NCI-H526 (cell line): ENCODE results near the gene MBNL1.
"Not testable (repeated sequence)": the region's sequence is repeated elsewhere in the genome, so short reads cannot be mapped to it uniquely, and the experiment has no call there.

Source experiments
- DNase-seq, 2 experiments: peaks; one replicate each; lab custom pipeline; 2025; lab: John Stamatoyannopoulos, UW

The MBNL1 gene

GRCh38 chr3:152377184-152377570, 108.4 kb downstream of the MBNL1 start:
- DNase-seq = no peak

- DNase-seq = no peak
Observed at GRCh38 chr3:152379415-152380042, 110.8 kb downstream of the MBNL1 start.

DNA sequence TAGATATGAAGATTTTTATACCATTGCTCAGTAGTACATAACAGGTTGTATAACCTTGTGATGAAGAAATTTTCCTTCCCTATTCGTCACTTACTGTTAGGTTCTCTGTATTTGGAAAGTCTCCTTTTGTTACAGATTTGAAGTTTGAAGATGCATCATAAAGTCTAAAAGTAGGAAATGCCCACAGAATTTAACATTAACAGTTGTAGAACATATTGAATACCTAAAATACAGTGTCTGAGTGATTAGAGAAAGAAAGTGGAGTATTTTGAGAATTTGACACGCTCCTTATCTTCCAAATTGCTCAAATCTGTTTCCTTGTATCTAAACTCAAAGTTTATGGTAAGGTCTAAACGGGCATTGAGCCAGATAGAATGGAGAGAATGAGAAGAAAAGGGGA, 111.3 kb downstream of the MBNL1 start:
- no peak for DNase-seq

- no peak for DNase-seq
Observed at GRCh38 chr3:152381881-152382295, 113.2 kb downstream of the MBNL1 start.

- DNase-seq = no peak
Observed at GRCh38 chr3:152382312-152383135, 113.8 kb downstream of the MBNL1 start.

GRCh38 chr3:152383136-152383606, 114.4 kb downstream of the MBNL1 start:
- no peak for DNase-seq

- no peak for DNase-seq
Observed at GRCh38 chr3:152384412-152384811, 115.7 kb downstream of the MBNL1 start.

DNA sequence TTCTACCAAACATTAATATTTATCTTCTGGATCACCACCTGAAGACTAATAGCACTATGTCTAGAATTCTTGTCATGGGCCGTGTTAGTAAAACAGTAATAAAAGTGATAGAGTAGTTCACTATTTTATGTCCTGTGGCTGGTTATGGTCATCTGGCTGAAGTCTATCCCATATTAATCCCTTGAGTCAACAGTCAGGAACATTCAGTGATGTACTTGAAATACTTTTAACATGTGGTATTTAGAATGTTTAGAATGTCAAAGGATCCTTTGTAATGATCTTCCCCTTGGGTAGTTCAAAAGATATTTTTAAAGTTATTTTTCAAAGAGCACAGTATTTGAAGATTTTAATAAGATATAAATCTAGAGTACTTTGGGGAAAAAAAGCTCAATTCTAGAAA, 117.0 kb downstream of the MBNL1 start:
- no peak for DNase-seq

DNA sequence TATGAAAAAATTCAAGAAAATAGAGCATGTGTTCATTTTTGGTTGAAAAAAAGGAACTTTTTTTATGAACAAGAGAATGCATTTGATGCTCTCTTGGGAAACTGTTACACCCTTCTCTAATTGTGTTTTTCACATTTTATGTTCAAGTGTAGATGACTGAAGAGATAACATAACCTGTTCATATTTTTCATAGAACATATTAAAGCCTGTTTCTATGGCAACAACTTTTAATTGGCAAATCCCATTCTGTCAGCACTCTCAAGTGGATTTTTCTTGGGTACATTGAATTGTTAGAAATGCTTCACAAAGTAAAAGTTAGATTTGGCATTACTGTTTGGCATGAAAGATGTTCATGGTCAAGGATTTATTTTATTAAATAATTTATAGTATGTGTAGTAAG, 117.5 kb downstream of the MBNL1 start:
- no peak for DNase-seq

GRCh38 chr3:152388631-152389030, 119.9 kb downstream of the MBNL1 start:
- no peak for DNase-seq

DNA sequence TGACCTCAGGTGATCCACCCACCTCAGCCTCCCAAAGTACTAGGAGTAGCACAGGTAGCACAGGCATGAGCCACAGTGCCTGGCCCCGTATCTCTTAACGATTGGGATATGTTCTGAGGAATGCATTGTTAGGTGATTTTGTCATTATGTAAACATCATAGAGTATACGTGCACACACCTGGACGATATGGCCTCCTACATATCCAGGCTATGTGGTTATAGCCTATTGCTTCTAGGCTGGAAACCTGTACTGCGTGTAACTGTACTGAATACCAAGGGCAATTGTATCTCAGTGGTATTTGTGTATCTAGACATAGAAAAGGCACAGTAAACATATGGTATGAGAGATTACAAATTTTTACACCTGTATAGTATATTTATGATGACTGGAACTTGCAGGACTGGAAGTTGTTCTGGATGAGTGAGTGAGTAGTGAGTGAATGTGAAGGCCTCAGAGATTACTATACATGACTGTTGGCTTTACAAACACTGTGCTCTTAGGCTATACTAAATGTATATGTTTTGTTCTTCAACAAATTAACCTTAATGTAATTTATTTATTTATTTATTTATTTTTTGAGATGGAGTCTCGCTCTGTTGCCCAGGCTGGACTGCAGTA, 120.7 kb downstream of the MBNL1 start:
- DNase-seq = no peak

- DNase-seq = no peak
Observed at GRCh38 chr3:152390647-152391046, 121.9 kb downstream of the MBNL1 start.

- DNase-seq = no peak
Observed at GRCh38 chr3:152391671-152392070, 122.9 kb downstream of the MBNL1 start.

GRCh38 chr3:152392272-152392880, 123.6 kb downstream of the MBNL1 start:
- DNase-seq = no peak

- DNase-seq = peak in 1 of 2 experiments; percentile 27
Observed at GRCh38 chr3:152394246-152394645, 125.5 kb downstream of the MBNL1 start.

- DNase-seq = no peak
Observed at GRCh38 chr3:152395764-152396163, 127.0 kb downstream of the MBNL1 start.

DNA sequence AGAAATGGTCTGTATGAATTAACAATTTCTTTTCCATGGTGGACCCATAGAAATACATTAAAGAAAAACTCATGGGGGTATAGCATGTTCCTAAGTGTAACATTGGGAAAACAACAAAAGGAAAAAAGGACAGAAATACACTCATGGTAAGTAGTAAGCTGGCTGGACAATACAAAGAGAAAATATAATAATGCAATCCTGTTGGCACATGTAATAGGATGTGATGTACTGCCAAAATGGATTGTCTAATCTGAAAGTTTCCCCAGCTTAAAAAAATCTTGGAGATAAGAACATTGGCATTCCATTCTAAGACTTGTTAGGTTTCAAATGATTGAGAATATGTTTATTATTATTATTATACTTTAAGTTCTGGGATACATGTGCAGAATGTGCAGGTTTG, 128.1 kb downstream of the MBNL1 start:
- DNase-seq = no peak

GRCh38 chr3:152397348-152397747, 128.6 kb downstream of the MBNL1 start:
- DNase-seq = not testable (repeated sequence)

DNA sequence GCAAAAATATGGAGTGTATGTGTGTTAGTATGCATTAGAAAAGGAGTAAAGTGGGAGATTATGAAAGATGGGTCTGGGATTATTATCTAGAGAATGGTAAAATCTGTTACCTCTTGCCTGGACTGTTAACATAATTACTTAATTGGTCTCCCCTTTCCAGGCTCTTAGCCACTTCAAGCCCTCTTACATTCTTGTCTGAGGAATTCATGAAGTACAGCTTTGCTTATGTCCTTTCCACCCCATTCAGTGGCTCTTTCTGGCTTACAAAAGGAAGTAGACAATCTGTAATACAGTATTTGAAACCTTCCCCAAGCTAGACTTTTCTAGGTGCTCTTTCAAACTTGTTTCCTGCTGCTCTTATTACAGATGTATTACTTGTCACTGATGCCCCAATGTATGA, 129.8 kb downstream of the MBNL1 start:
- DNase-seq = no peak

GRCh38 chr3:152399374-152399773, 130.6 kb downstream of the MBNL1 start:
- DNase-seq = no peak

GRCh38 chr3:152400887-152401286, 132.2 kb downstream of the MBNL1 start:
- no peak for DNase-seq

DNA sequence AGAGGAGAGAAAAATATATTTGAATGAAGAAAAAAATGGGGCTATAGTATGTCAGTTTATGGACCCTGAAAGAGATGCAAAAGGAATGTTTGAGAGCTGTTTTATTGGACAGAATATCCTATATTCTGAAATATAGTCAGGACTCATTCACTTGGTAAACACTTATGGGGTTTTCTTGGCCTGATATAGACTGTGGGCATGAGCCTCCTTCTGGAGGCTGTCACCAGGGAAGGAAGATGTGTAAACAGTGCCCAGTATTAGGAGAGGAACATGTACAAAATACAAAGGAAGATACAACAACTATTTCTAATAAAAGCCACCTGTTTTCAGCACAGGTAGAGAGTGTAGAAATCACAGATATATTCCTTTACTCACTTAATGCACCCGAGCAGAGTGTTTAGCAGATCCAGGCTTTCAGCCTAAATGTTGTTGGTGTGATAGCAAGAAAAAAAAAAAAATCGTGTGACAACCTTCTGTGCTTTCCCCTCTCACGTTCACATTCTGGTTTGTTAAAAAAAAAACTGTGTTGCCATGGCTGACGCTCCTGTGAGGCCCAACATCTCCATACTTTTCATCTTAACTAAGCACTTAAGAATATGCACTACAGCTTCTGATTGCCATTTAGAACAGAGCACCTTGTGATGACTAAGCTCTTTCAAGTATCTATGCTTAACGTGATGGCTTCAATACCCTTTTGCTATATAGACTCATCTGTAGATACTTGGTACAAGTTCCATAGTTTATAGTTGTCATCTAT, 134.1 kb downstream of the MBNL1 start:
- no peak for DNase-seq
